ENCODE data around the gene SLC35A4. TPM values are rescaled to one million over a fixed set of nuclear protein-coding genes. Genes with fewer than 3 reads are reported as not detected.
A peak's percentile ranks its signal among the peaks of the same experiment; 100 is the strongest.

Gene SLC35A4
- polyA plus RNA-seq, 1 experiment, result 63.4 TPM

DNA sequence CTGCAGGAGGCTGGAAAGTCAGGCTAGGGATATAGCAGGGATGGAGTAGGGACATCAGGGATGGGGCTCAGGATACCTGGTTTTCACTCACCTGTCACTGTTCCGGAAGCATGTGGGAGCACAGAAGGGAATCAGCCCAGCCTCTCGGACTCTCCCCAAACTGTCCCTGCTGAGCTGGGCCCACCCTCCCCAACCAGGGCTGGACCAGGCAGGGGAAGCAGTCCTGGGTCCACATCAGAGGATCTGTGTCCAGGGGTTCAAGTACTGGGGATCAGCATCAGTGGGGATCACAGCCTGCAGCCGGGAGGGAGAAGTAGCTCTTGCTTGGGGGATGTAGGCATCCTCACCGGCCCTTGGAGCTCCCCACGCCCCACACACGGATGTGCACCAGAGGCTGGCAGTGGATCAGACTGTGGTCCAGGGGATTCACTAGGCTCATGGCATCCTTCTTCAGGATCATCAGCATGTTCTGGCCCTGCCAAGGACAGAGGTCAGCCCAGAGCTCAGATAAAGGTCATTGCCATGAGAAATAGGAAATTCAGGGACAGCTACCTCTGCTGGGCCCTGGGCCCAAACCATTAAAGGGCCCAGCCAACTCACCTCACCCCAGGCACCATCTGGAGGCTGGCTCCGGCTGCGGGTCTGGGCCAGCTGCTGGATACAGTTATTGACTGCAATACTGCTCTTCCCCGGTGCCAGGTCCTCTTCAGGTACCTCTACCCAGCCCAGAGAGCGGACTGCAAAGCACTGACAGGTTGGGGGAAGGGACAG lies 2.7 kb upstream of the SLC35A4 start:
- Histone ChIP-seq H3K9me3 (ENCODE audit: control insufficient read depth, insufficient read depth, low read length) (peaks cover 2% of the 10 kb centered on the region; the same call in 1 of the 2 replicates), H3K4me3 (ENCODE audit: low read depth, low read length) (no peak overlapping the region), H3K27me3 (ENCODE audit: control insufficient read depth, insufficient read depth, low read length) (no peaks in the 10 kb centered on the region), H3K27ac (ENCODE audit: low read depth, low read length) (no peak overlapping the region)
- ChIA-PET POLR2A (no interaction called here), CTCF (interaction anchor here (0.8 to 1.0 kb wide), 2 partner anchors 15 to 73 kb away, joined by 3 read pairs; partner anchors contain the start of gene EIF4EBP3)
- TF ChIP-seq, protein P1, sequence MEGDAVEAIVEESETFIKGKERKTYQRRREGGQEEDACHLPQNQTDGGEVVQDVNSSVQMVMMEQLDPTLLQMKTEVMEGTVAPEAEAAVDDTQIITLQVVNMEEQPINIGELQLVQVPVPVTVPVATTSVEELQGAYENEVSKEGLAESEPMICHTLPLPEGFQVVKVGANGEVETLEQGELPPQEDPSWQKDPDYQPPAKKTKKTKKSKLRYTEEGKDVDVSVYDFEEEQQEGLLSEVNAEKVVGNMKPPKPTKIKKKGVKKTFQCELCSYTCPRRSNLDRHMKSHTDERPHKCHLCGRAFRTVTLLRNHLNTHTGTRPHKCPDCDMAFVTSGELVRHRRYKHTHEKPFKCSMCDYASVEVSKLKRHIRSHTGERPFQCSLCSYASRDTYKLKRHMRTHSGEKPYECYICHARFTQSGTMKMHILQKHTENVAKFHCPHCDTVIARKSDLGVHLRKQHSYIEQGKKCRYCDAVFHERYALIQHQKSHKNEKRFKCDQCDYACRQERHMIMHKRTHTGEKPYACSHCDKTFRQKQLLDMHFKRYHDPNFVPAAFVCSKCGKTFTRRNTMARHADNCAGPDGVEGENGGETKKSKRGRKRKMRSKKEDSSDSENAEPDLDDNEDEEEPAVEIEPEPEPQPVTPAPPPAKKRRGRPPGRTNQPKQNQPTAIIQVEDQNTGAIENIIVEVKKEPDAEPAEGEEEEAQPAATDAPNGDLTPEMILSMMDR (IDR thresholded peaks at IDR 0.05; ENCODE audit: low read depth, low read length), result no peak
- no peak for DNase-seq (ENCODE audit: low read depth, low spot score)

DNA sequence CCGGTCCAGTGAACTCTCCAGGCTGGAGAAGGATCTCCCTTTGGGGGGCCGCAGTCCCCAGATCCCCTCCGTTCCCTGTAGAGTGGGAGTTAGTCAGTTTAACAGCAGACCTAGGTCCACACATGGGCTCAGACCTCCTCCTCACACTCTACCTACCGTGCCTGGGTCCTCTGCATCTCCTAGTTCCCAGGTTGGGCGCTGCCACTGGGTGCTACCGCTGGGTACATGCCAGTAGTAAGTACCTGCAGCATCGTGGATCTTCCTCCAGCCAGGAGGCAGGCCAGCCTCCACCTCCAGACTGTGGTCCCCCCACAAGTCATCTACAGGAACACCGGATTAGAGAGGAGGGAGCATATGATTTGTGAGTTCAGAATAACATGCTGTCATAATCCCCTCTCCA lies 1.0 kb upstream of the SLC35A4 start:
- no peaks in the 10 kb centered on the region for H3K27me3 ChIP-seq (ENCODE audit: control insufficient read depth, insufficient read depth, low read length)
- no peak for DNase-seq (ENCODE audit: low read depth, low spot score)
- CTCF ChIA-PET, result interaction anchor here (0.6 kb wide), 1 partner anchor 16 kb away, joined by 4 read pairs; no protein-coding TSS in a partner anchor
- peak overlapping the region; percentile 98 for H3K4me3 ChIP-seq (ENCODE audit: low read depth, low read length)
- H3K27ac ChIP-seq (ENCODE audit: low read depth, low read length), result peak overlapping the region; percentile 89
- TF ChIP-seq, protein P1 (IDR thresholded peaks at IDR 0.05; ENCODE audit: low read depth, low read length), result no peak
- POLR2A ChIA-PET, result interaction anchor here (0.6 to 2.1 kb wide), 8 partner anchors 13 to 162 kb away, joined by 3 to 13 read pairs (median 6); partner anchors contain the start of genes ANKHD1, EIF4EBP3, IK and NDUFA2
- no peaks in the 10 kb centered on the region; the same call in 1 of the 2 replicates for H3K9me3 ChIP-seq (ENCODE audit: control insufficient read depth, insufficient read depth, low read length)

DNA sequence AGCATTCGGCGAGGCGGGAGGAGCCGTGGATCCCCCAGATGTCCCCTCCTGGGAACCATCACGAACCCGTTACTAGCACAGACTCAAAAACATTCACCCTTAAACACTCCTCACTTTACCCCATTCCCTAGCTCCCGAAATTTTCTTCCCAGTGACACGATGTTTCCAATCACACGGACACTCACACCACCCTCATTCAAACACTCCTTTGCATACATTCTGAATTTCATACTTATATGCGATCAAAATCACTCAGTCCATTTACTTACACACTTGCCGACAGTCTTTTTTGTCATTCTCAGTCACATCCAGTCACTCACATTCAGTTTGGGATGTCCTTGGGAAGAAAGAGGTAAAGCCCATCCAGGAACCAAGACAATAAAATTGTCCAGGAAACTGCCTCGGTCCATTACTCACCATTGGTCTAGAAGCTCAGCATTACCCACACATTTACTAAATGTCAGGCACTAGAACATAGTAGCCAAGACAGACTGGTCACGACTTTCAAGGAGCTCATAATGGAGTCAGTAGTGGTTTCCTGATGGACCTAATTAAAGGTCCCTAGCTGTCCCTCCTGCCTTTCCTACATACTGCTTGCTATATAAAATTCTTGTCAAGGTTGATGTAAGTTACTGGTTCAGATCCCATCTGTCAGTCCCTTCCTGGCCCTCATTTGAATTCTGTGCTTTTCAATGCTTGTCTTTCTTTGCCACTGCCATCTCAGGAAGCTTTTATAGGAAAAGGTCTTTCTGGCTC lies 574 bp downstream of the SLC35A4 start:
- TF ChIP-seq, protein P1 (IDR thresholded peaks at IDR 0.05; ENCODE audit: low read depth, low read length), result no peak
- CTCF ChIA-PET, result interaction anchor here (0.5 to 1.3 kb wide), 4 partner anchors 13 to 70 kb away, joined by 3 to 8 read pairs (median 3); no protein-coding TSS in a partner anchor
- H3K27me3 ChIP-seq (ENCODE audit: control insufficient read depth, insufficient read depth, low read length), result no peaks in the 10 kb centered on the region
- H3K27ac ChIP-seq (ENCODE audit: low read depth, low read length), result peak overlapping the region; percentile 89
- DNase-seq (ENCODE audit: low read depth, low spot score), result no peak
- H3K9me3 ChIP-seq (ENCODE audit: control insufficient read depth, insufficient read depth, low read length), result no peaks in the 10 kb centered on the region; the same call in 1 of the 2 replicates
- peak overlapping the region; percentile 98 for H3K4me3 ChIP-seq (ENCODE audit: low read depth, low read length)
- POLR2A ChIA-PET, result interaction anchor here (0.5 to 0.9 kb wide), 3 partner anchors 17 to 68 kb away, joined by 3 read pairs; partner anchors contain the start of genes CD14 and EIF4EBP3

DNA sequence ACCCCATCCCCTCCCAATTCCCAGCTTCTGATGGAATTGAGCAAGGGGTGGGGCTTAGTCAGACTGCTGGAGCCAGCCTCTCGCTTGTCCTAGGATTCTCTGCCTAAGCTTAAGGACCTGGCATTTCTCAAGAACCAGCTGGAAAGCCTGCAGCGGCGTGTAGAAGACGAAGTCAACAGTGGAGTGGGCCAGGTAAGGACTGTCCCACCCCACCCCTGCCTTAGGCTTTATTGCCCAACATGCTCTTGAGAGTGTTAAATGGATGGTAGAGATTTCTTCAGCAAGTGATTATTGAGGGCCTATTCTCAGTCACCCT lies 1.1 kb downstream of the SLC35A4 start:
- Histone ChIP-seq H3K4me3 (ENCODE audit: low read depth, low read length) (peak overlapping the region; percentile 98), H3K9me3 (ENCODE audit: control insufficient read depth, insufficient read depth, low read length) (no peaks in the 10 kb centered on the region; the same call in 1 of the 2 replicates), H3K27ac (ENCODE audit: low read depth, low read length) (no peak overlapping the region), H3K27me3 (ENCODE audit: control insufficient read depth, insufficient read depth, low read length) (no peaks in the 10 kb centered on the region)
- DNase-seq (ENCODE audit: low read depth, low spot score), result no peak
- TF ChIP-seq, protein P1 (IDR thresholded peaks at IDR 0.05; ENCODE audit: low read depth, low read length), result no peak
- ChIA-PET POLR2A (interaction anchor here (0.8 to 0.9 kb wide), 2 partner anchors 18 to 67 kb away, joined by 3 read pairs; partner anchors contain the start of genes CD14 and EIF4EBP3), CTCF (interaction anchor here (0.5 to 1.3 kb wide), 4 partner anchors 13 to 70 kb away, joined by 3 to 8 read pairs (median 3); no protein-coding TSS in a partner anchor)
